ENCODE data around the gene DLGAP4.

DLGAP4 gene

GRCh38 chr20:36309643-36310042 is 3.5 kb downstream of the DLGAP4 start:
- 88 to 95% methylated on average over 3 of the region's 3 CpGs for WGBS, 2 experiments
- peaks cover 14% of the 10 kb centered on the region for H3K4me1 ChIP-seq (ENCODE audit: control insufficient read depth, insufficient read depth, low read length)
- H3K36me3 ChIP-seq (ENCODE audit: control insufficient read depth, insufficient read depth, low read length): no peaks in the 10 kb centered on the region
- H3K27me3 ChIP-seq (ENCODE audit: control insufficient read depth, insufficient read depth, low read length, poor library complexity, severe bottlenecking): peaks cover 35% of the 10 kb centered on the region
- no peaks in the 10 kb centered on the region for H3K9me3 ChIP-seq (ENCODE audit: control insufficient read depth, low read length)
- H3K27ac ChIP-seq (ENCODE audit: insufficient read depth, low read depth, low read length, poor library complexity, severe bottlenecking): no peak overlapping the region
- H3K4me3 ChIP-seq (ENCODE audit: insufficient read depth, low read depth, low read length): no peak overlapping the region

- 93 to 94% methylated on average over 8 of the region's 8 CpGs for WGBS, 2 experiments
- Histone ChIP-seq H3K36me3 (ENCODE audit: control insufficient read depth, insufficient read depth, low read length) (no peaks in the 10 kb centered on the region), H3K9me3 (ENCODE audit: control insufficient read depth, low read length) (no peaks in the 10 kb centered on the region), H3K27me3 (ENCODE audit: control insufficient read depth, insufficient read depth, low read length, poor library complexity, severe bottlenecking) (peaks cover 28% of the 10 kb centered on the region), H3K4me1 (ENCODE audit: control insufficient read depth, insufficient read depth, low read length) (peaks cover 14% of the 10 kb centered on the region), H3K4me3 (ENCODE audit: insufficient read depth, low read depth, low read length) (no peak overlapping the region), H3K27ac (ENCODE audit: insufficient read depth, low read depth, low read length, poor library complexity, severe bottlenecking) (no peak overlapping the region)
Measured at GRCh38 chr20:36310215-36310981, 4.3 kb downstream of the DLGAP4 start.

- WGBS, 2 experiments: 79 to 85% methylated on average over 17 of the region's 17 CpGs
- Histone ChIP-seq H3K27me3 (ENCODE audit: control insufficient read depth, insufficient read depth, low read length, poor library complexity, severe bottlenecking) (peaks cover 20% of the 10 kb centered on the region), H3K36me3 (ENCODE audit: control insufficient read depth, insufficient read depth, low read length) (no peaks in the 10 kb centered on the region), H3K4me3 (ENCODE audit: insufficient read depth, low read depth, low read length) (no peak overlapping the region), H3K27ac (ENCODE audit: insufficient read depth, low read depth, low read length, poor library complexity, severe bottlenecking) (no peak overlapping the region), H3K4me1 (ENCODE audit: control insufficient read depth, insufficient read depth, low read length) (peaks cover 14% of the 10 kb centered on the region), H3K9me3 (ENCODE audit: control insufficient read depth, low read length) (no peaks in the 10 kb centered on the region)
Measured at GRCh38 chr20:36311141-36311853, 5.2 kb downstream of the DLGAP4 start.

GRCh38 chr20:36311854-36312723 is 6.0 kb downstream of the DLGAP4 start:
- H3K4me3 ChIP-seq (ENCODE audit: insufficient read depth, low read depth, low read length): no peak overlapping the region
- no peaks in the 10 kb centered on the region for H3K36me3 ChIP-seq (ENCODE audit: control insufficient read depth, insufficient read depth, low read length)
- WGBS, 2 experiments: 91% methylated on average over 22 of the region's 22 CpGs
- no peaks in the 10 kb centered on the region for H3K9me3 ChIP-seq (ENCODE audit: control insufficient read depth, low read length)
- peaks cover 12% of the 10 kb centered on the region for H3K4me1 ChIP-seq (ENCODE audit: control insufficient read depth, insufficient read depth, low read length)
- H3K27ac ChIP-seq (ENCODE audit: insufficient read depth, low read depth, low read length, poor library complexity, severe bottlenecking): no peak overlapping the region
- peaks cover 12% of the 10 kb centered on the region for H3K27me3 ChIP-seq (ENCODE audit: control insufficient read depth, insufficient read depth, low read length, poor library complexity, severe bottlenecking)

GRCh38 chr20:36312724-36313441 is 6.7 kb downstream of the DLGAP4 start:
- H3K27me3 ChIP-seq (ENCODE audit: control insufficient read depth, insufficient read depth, low read length, poor library complexity, severe bottlenecking): peaks cover 4% of the 10 kb centered on the region

GRCh38 chr20:36313476-36313875 is 7.3 kb downstream of the DLGAP4 start:
- Histone ChIP-seq H3K9me3 (ENCODE audit: control insufficient read depth, low read length) (no peaks in the 10 kb centered on the region), H3K4me1 (ENCODE audit: control insufficient read depth, insufficient read depth, low read length) (peaks cover 4% of the 10 kb centered on the region), H3K4me3 (ENCODE audit: insufficient read depth, low read depth, low read length) (no peak overlapping the region), H3K36me3 (ENCODE audit: control insufficient read depth, insufficient read depth, low read length) (no peaks in the 10 kb centered on the region), H3K27ac (ENCODE audit: insufficient read depth, low read depth, low read length, poor library complexity, severe bottlenecking) (no peak overlapping the region), H3K27me3 (ENCODE audit: control insufficient read depth, insufficient read depth, low read length, poor library complexity, severe bottlenecking) (no peaks in the 10 kb centered on the region)
- whole genome bisulfite sequencing, 2 experiments: 85 to 87% methylated on average over 3 of the region's 3 CpGs

More at GRCh38 chr20:36312724-36313441, 6.7 kb downstream of the DLGAP4 start:
- H3K36me3 ChIP-seq (ENCODE audit: control insufficient read depth, insufficient read depth, low read length): no peaks in the 10 kb centered on the region
- 66 to 69% methylated on average over 14 of the region's 14 CpGs for WGBS, 2 experiments
- no peak overlapping the region for H3K27ac ChIP-seq (ENCODE audit: insufficient read depth, low read depth, low read length, poor library complexity, severe bottlenecking)
- peaks cover 5% of the 10 kb centered on the region for H3K4me1 ChIP-seq (ENCODE audit: control insufficient read depth, insufficient read depth, low read length)
- no peak overlapping the region for H3K4me3 ChIP-seq (ENCODE audit: insufficient read depth, low read depth, low read length)
- no peaks in the 10 kb centered on the region for H3K9me3 ChIP-seq (ENCODE audit: control insufficient read depth, low read length)

GRCh38 chr20:36313926-36314325 is 7.8 kb downstream of the DLGAP4 start:
- WGBS, 2 experiments: 90 to 92% methylated on average over 10 of the region's 11 CpGs
- no peak overlapping the region for H3K4me3 ChIP-seq (ENCODE audit: insufficient read depth, low read depth, low read length)
- H3K9me3 ChIP-seq (ENCODE audit: control insufficient read depth, low read length): no peaks in the 10 kb centered on the region
- no peaks in the 10 kb centered on the region for H3K27me3 ChIP-seq (ENCODE audit: control insufficient read depth, insufficient read depth, low read length, poor library complexity, severe bottlenecking)
- peaks cover 4% of the 10 kb centered on the region for H3K4me1 ChIP-seq (ENCODE audit: control insufficient read depth, insufficient read depth, low read length)
- H3K36me3 ChIP-seq (ENCODE audit: control insufficient read depth, insufficient read depth, low read length): no peaks in the 10 kb centered on the region
- no peak overlapping the region for H3K27ac ChIP-seq (ENCODE audit: insufficient read depth, low read depth, low read length, poor library complexity, severe bottlenecking)

GRCh38 chr20:36314734-36315544 is 8.8 kb downstream of the DLGAP4 start:
- Histone ChIP-seq H3K36me3 (ENCODE audit: control insufficient read depth, insufficient read depth, low read length) (no peaks in the 10 kb centered on the region), H3K27me3 (ENCODE audit: control insufficient read depth, insufficient read depth, low read length, poor library complexity, severe bottlenecking) (no peaks in the 10 kb centered on the region), H3K4me3 (ENCODE audit: insufficient read depth, low read depth, low read length) (no peak overlapping the region), H3K4me1 (ENCODE audit: control insufficient read depth, insufficient read depth, low read length) (peaks cover 4% of the 10 kb centered on the region), H3K9me3 (ENCODE audit: control insufficient read depth, low read length) (no peaks in the 10 kb centered on the region), H3K27ac (ENCODE audit: insufficient read depth, low read depth, low read length, poor library complexity, severe bottlenecking) (no peak overlapping the region)
- 70% methylated on average over 11 of the region's 12 CpGs for WGBS, 2 experiments
